ENCODE measurements around the gene CXCL16.

Gene CXCL16

DNA sequence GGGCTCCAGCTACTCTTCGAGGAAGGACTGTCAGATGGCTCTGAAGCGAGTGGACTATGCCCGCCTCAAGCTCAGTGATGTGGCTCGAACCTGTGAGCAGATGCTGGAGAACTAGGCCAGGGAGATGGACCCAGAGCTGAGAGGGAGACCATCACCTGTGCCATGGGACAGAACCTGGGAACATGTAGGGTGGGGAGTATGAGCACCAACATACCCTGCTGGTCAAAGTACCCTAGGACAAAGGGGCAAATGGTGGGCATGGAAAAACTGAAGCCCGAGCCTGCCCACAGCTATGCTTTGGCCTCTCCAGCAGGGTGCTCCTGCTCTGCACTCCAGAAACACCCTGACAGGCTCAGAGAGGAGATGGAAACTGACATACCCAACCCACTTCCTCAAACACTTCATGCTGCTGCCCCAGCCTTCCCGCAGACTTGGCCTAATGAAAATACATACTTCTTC is 6.6 kb downstream of the CXCL16 start:
- 0 out of 2 replicates have a peak overlapping the region, but pooled peaks have one; percentile 13 for H3K4me2 ChIP-seq (ENCODE audit: low read depth, low read length)
- no peak for TF ChIP-seq EZH2 (optimal IDR thresholded peaks at IDR 0.05; ENCODE audit: low read depth, low read length)
- TF ChIP-seq, protein P1, sequence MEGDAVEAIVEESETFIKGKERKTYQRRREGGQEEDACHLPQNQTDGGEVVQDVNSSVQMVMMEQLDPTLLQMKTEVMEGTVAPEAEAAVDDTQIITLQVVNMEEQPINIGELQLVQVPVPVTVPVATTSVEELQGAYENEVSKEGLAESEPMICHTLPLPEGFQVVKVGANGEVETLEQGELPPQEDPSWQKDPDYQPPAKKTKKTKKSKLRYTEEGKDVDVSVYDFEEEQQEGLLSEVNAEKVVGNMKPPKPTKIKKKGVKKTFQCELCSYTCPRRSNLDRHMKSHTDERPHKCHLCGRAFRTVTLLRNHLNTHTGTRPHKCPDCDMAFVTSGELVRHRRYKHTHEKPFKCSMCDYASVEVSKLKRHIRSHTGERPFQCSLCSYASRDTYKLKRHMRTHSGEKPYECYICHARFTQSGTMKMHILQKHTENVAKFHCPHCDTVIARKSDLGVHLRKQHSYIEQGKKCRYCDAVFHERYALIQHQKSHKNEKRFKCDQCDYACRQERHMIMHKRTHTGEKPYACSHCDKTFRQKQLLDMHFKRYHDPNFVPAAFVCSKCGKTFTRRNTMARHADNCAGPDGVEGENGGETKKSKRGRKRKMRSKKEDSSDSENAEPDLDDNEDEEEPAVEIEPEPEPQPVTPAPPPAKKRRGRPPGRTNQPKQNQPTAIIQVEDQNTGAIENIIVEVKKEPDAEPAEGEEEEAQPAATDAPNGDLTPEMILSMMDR (IDR thresholded peaks at IDR 0.05; ENCODE audit: low read length) = peak; percentile 38
- TF ChIP-seq EZH2phosphoT487 (IDR thresholded peaks at IDR 0.05; ENCODE audit: low read length) = no peak
- DNase-seq = peak; percentile 39

DNA sequence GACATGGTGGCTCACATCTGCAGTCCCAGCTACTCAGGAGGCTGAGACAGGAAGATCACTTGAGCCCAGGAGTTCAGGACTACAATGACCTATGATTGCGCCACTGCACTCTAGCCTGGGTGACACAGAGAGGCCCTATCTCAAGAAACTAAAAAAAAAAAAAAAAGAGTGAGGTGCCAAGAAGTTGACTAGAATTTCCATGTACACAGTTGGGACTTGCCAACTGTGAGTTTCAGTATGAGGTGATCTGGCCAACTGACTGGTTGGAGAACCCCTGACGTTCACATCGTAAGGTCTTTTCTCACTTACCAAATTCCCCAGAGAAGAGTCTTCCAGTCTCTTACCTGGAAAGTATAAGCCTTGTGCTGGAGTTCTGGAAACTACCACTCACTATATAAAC is 11.6 kb downstream of the CXCL16 start:
- Histone ChIP-seq H3K36me3 (replicated peaks; ENCODE audit: insufficient read depth, low read length) (no peaks in the 10 kb centered on the region), H3K4me2 (ENCODE audit: low read depth, low read length) (no peak overlapping the region)

More for the DNA sequence above, 6.6 kb downstream of the CXCL16 start:
- Histone ChIP-seq H3K27ac (ENCODE audit: low read length) (no peak overlapping the region), H3K9ac (ENCODE audit: low read length) (no peak overlapping the region), H3K9me3 (replicated peaks; ENCODE audit: insufficient read depth, low read length) (no peaks in the 10 kb centered on the region), H3K4me1 (ENCODE audit: low read length) (peaks cover 10% of the 10 kb centered on the region), H2AFZ (ENCODE audit: low read length) (no peak overlapping the region), H3K27me3 (replicated peaks; ENCODE audit: insufficient read depth, low read length) (0 out of 2 replicates have a peak, but pooled peaks cover under 1% of the 10 kb centered on the region), H4K20me1 (ENCODE audit: insufficient read depth, low read length) (no peaks in the 10 kb centered on the region), H3K36me3 (replicated peaks; ENCODE audit: insufficient read depth, low read length) (no peaks in the 10 kb centered on the region), H3K79me2 (ENCODE audit: low read length) (no peaks in the 10 kb centered on the region), H3K9me2 (replicated peaks; ENCODE audit: insufficient read depth, low read length) (no peaks in the 10 kb centered on the region), H3F3A (ENCODE audit: insufficient read depth, low read length) (peaks cover under 1% of the 10 kb centered on the region; the same call in 1 of the 2 replicates), H3K4me3 (ENCODE audit: low read length) (no peak overlapping the region)

DNA sequence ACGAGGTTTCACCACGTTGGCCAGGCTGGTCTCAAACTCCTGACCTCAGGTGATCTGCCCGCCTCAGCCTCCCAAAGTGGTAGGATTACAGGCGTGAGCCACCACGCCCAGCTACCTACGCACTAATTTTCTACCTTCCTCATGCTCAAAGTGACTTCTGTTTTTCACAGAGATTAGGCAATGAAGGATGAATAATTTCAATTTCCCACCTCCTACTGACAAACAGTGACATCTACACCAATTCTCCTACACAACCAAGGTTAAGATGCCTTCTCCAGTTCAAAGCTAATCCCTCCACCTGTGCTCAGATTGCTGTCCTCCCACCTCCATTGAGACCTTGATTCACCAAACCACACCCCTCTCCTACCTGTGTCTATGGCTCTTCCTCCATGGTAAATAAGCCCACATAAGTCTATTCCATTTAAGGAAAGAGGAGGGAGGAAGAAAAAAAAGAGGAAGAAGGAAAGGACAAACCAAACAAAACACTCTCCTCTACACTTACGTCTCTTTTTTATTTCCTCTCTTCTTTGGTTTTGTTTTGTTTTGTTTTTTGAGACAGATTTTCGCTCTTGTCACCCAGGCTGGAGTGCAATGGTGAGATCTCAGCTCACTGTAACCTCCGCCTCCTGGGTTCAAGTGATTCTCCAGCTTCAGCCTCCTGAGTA is 13.9 kb downstream of the CXCL16 start:
- Histone ChIP-seq H3K4me3 (ENCODE audit: low read length) (no peak overlapping the region), H3K4me2 (ENCODE audit: low read depth, low read length) (no peak overlapping the region), H3K4me1 (ENCODE audit: low read length) (peaks cover 12% of the 10 kb centered on the region), H2AFZ (ENCODE audit: low read length) (no peak overlapping the region), H3K9me2 (replicated peaks; ENCODE audit: insufficient read depth, low read length) (no peaks in the 10 kb centered on the region), H3K36me3 (replicated peaks; ENCODE audit: insufficient read depth, low read length) (no peaks in the 10 kb centered on the region), H4K20me1 (ENCODE audit: insufficient read depth, low read length) (no peaks in the 10 kb centered on the region), H3K9me3 (replicated peaks; ENCODE audit: insufficient read depth, low read length) (no peaks in the 10 kb centered on the region), H3K27me3 (replicated peaks; ENCODE audit: insufficient read depth, low read length) (no peaks in the 10 kb centered on the region), H3F3A (ENCODE audit: insufficient read depth, low read length) (peaks cover 8% of the 10 kb centered on the region; the same call in 1 of the 2 replicates), H3K9ac (ENCODE audit: low read length) (no peak overlapping the region), H3K79me2 (ENCODE audit: low read length) (no peaks in the 10 kb centered on the region), H3K27ac (ENCODE audit: low read length) (no peak overlapping the region)
- TF ChIP-seq EZH2phosphoT487 (IDR thresholded peaks at IDR 0.05; ENCODE audit: low read length) = no peak
- TF ChIP-seq EZH2 (optimal IDR thresholded peaks at IDR 0.05; ENCODE audit: low read depth, low read length) = no peak
- TF ChIP-seq, protein P1 (IDR thresholded peaks at IDR 0.05; ENCODE audit: low read length) = no peak
- no peak for DNase-seq

More for the DNA sequence above, 11.6 kb downstream of the CXCL16 start:
- Histone ChIP-seq H4K20me1 (ENCODE audit: insufficient read depth, low read length) (no peaks in the 10 kb centered on the region), H3K4me3 (ENCODE audit: low read length) (no peak overlapping the region), H3K9me3 (replicated peaks; ENCODE audit: insufficient read depth, low read length) (no peaks in the 10 kb centered on the region), H3K79me2 (ENCODE audit: low read length) (no peaks in the 10 kb centered on the region), H3F3A (ENCODE audit: insufficient read depth, low read length) (no peaks in the 10 kb centered on the region; the same call in 1 of the 2 replicates), H3K4me1 (ENCODE audit: low read length) (0 out of 2 replicates have a peak, but pooled peaks cover 4% of the 10 kb centered on the region), H2AFZ (ENCODE audit: low read length) (no peak overlapping the region), H3K9ac (ENCODE audit: low read length) (no peak overlapping the region), H3K27me3 (replicated peaks; ENCODE audit: insufficient read depth, low read length) (no peaks in the 10 kb centered on the region), H3K27ac (ENCODE audit: low read length) (no peak overlapping the region), H3K9me2 (replicated peaks; ENCODE audit: insufficient read depth, low read length) (no peaks in the 10 kb centered on the region)
- TF ChIP-seq EZH2phosphoT487 (IDR thresholded peaks at IDR 0.05; ENCODE audit: low read length) (no peak), EZH2 (optimal IDR thresholded peaks at IDR 0.05; ENCODE audit: low read depth, low read length) (no peak)
- TF ChIP-seq, protein P1 (IDR thresholded peaks at IDR 0.05; ENCODE audit: low read length) = no peak
- DNase-seq = no peak
